Activated naive CD8-positive, alpha-beta T cell treated with anti-CD3 and anti-CD28 coated beads for 36 hours (primary cell): ENCODE measurements around the gene ASXL2. TPM values are rescaled to one million over a fixed set of nuclear protein-coding genes. Genes with fewer than 3 reads are reported as not detected.
"Not testable (repeated sequence)": the region's sequence is repeated elsewhere in the genome, so short reads cannot be mapped to it uniquely, and the experiment has no call there.

Source experiments
- DNase-seq: peaks from one replicate; pipeline ENCODE4 v3.0.0; 2021
- H3K27ac Mint-ChIP-seq: one replicate; pipeline ENCODE4 v1.8.0; 2022; ENCODE audit warnings: mild to moderate bottlenecking, moderate library complexity, mixed read lengths
- H3K27me3 Mint-ChIP-seq: one replicate; pipeline ENCODE4 v1.8.0; 2022; ENCODE audit warnings: mild to moderate bottlenecking, mixed read lengths
- H3K36me3 Mint-ChIP-seq: one replicate; pipeline ENCODE4 v1.8.0; 2021; ENCODE audit warnings: mild to moderate bottlenecking, mixed read lengths
- H3K4me1 Mint-ChIP-seq: one replicate; pipeline ENCODE4 v1.8.0; 2021; ENCODE audit warnings: mixed read lengths
- H3K4me3 Mint-ChIP-seq: one replicate; pipeline ENCODE4 v1.8.0; 2022; ENCODE audit warnings: mild to moderate bottlenecking, moderate library complexity, mixed read lengths
- H3K9me3 Mint-ChIP-seq: one replicate; pipeline ENCODE4 v1.8.0; 2022; ENCODE audit warnings: mixed read lengths
- total RNA-seq, 2 experiments: library from RNA; stranded (reverse); gene quantifications; one replicate each; pipeline ENCODE4 v1.2.3, GENCODE V29; 2021

ASXL2 gene
- total RNA-seq, 2 experiments from 2014 or later = 36.2 to 39.6 TPM

GRCh38 chr2:25856377-25856776 lies 21.9 kb downstream of the ASXL2 start:
- Mint-ChIP-seq H3K27me3 (no peaks in the 10 kb centered on the region), H3K27ac (no peak overlapping the region), H3K4me3 (no peak overlapping the region), H3K4me1 (peaks cover 32% of the 10 kb centered on the region), H3K9me3 (no peaks in the 10 kb centered on the region), H3K36me3 (peaks cover 4% of the 10 kb centered on the region)
- no peak for DNase-seq

DNA sequence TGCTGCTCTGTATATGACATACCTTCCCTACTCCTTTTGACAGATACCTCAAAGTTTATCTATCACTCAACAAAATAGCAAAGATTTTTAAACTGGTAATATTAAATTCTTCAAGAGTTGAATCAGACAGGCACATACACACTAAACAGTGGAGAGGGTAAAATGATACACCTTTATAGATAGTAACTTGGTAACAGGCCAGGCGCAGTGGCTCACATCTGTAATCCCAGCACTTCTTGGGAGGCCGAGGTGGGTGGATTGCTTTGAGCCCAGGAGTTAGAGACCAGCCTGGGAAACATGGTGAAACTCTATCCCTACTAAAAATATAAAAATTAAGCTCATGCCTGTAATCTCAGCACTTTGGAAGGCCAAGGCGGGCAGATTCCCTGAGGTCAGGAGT lies 23.2 kb downstream of the ASXL2 start:
- Mint-ChIP-seq H3K4me1 (peaks cover 36% of the 10 kb centered on the region), H3K27me3 (no peaks in the 10 kb centered on the region)

GRCh38 chr2:25854613-25855012 lies 23.7 kb downstream of the ASXL2 start:
- DNase-seq = no peak
- no peaks in the 10 kb centered on the region for H3K9me3 Mint-ChIP-seq
- H3K27me3 Mint-ChIP-seq = no peaks in the 10 kb centered on the region
- H3K4me3 Mint-ChIP-seq = no peak overlapping the region
- no peak overlapping the region for H3K27ac Mint-ChIP-seq
- peaks cover 4% of the 10 kb centered on the region for H3K36me3 Mint-ChIP-seq
- H3K4me1 Mint-ChIP-seq = peaks cover 35% of the 10 kb centered on the region

More for the DNA sequence above, 23.2 kb downstream of the ASXL2 start:
- no peak overlapping the region for H3K4me3 Mint-ChIP-seq
- H3K27ac Mint-ChIP-seq = no peak overlapping the region
- DNase-seq = no peak
- H3K36me3 Mint-ChIP-seq = peaks cover 4% of the 10 kb centered on the region
- no peaks in the 10 kb centered on the region for H3K9me3 Mint-ChIP-seq

- Mint-ChIP-seq H3K4me1 (peaks cover 32% of the 10 kb centered on the region), H3K27me3 (no peaks in the 10 kb centered on the region), H3K4me3 (no peak overlapping the region), H3K36me3 (peaks cover 4% of the 10 kb centered on the region), H3K27ac (peak overlapping the region; percentile 45), H3K9me3 (no peaks in the 10 kb centered on the region)
- no peak for DNase-seq
Measured at GRCh38 chr2:25853038-25853638, 25.1 kb downstream of the ASXL2 start.

- peak; percentile 17 for DNase-seq
- Mint-ChIP-seq H3K9me3 (no peaks in the 10 kb centered on the region), H3K27me3 (no peaks in the 10 kb centered on the region), H3K36me3 (peaks cover 7% of the 10 kb centered on the region), H3K27ac (peak overlapping the region; percentile 89), H3K4me1 (peaks cover 33% of the 10 kb centered on the region), H3K4me3 (peak overlapping the region; percentile 71)
Measured at GRCh38 chr2:25851740-25852503, 26.4 kb downstream of the ASXL2 start.

DNA sequence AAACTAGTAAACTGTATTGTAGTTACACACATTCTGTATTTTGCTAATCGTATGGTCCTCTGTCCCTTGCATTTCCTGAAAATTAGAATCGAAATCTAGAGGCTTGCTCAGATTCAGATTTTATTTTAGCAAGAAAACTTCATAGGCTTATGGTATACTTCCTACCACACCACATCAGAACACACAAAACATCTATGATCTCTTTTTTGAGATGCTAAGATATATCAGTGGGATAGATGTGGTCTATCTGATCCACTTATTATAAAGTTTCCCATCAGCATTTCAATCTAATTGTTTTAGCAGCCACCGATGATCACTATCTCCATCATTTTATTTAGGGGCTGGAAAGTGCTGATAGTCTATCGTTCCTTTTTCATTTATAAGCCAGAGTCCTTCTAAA lies 27.9 kb downstream of the ASXL2 start:
- not testable (repeated sequence) for H3K36me3 Mint-ChIP-seq, H3K9me3 Mint-ChIP-seq, H3K27me3 Mint-ChIP-seq, DNase-seq
- Mint-ChIP-seq H3K27ac (peak overlapping the region; percentile 76), H3K4me3 (peak overlapping the region; percentile 22), H3K4me1 (peaks cover 33% of the 10 kb centered on the region)

DNA sequence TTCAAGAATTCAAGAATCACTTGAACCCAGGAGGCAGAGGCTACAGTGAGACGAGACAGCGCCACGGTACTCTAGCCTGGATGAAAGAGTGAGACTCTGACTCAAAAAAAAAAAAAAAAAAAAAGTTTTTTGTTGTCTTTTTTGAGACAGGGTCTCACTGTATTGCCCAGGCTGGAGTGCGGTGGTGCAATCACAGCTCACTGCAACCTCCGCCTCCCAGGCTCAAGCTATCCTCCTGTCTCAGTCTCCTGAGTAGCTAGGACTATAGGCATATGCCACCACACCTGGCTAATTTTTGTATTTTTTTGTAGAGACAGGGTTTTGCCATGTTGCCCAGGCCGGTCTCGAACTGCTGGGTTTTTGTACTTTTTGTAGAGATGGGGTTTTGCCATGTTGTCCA lies 28.9 kb downstream of the ASXL2 start:
- not testable (repeated sequence) for H3K27ac Mint-ChIP-seq, H3K27me3 Mint-ChIP-seq, H3K36me3 Mint-ChIP-seq, H3K4me3 Mint-ChIP-seq, DNase-seq, H3K9me3 Mint-ChIP-seq
- peaks cover 33% of the 10 kb centered on the region for H3K4me1 Mint-ChIP-seq

GRCh38 chr2:25845843-25846505 lies 32.3 kb downstream of the ASXL2 start:
- no peak overlapping the region for H3K4me3 Mint-ChIP-seq

DNA sequence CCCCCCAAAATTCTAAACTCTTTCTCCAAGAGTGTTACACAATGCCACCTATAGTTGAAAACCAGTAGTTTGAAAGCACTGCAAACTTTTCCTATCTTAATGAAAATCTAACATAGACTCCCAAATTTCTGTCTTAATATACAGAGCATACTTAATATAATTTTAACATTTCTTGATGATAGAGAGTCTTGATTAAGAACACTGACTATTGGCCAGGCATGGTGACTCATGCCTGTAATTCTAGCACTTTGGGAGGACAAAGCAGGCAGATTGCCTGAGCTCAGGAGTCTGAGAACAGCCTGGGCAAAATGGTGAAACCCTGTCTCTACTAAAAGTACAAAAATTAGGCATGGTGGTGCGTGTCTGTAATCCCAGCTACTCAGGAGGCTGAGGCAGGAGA lies 34.2 kb downstream of the ASXL2 start:
- no peaks in the 10 kb centered on the region for H3K9me3 Mint-ChIP-seq
- H3K4me1 Mint-ChIP-seq = peaks cover 3% of the 10 kb centered on the region
- H3K36me3 Mint-ChIP-seq = peaks cover 9% of the 10 kb centered on the region
- DNase-seq = no peak
- H3K27me3 Mint-ChIP-seq = no peaks in the 10 kb centered on the region
- H3K27ac Mint-ChIP-seq = no peak overlapping the region
- H3K4me3 Mint-ChIP-seq = no peak overlapping the region

More at GRCh38 chr2:25845843-25846505, 32.3 kb downstream of the ASXL2 start:
- no peak for DNase-seq
- Mint-ChIP-seq H3K4me1 (peaks cover 11% of the 10 kb centered on the region), H3K27me3 (no peaks in the 10 kb centered on the region), H3K9me3 (no peaks in the 10 kb centered on the region), H3K36me3 (peaks cover 9% of the 10 kb centered on the region), H3K27ac (no peak overlapping the region)

DNA sequence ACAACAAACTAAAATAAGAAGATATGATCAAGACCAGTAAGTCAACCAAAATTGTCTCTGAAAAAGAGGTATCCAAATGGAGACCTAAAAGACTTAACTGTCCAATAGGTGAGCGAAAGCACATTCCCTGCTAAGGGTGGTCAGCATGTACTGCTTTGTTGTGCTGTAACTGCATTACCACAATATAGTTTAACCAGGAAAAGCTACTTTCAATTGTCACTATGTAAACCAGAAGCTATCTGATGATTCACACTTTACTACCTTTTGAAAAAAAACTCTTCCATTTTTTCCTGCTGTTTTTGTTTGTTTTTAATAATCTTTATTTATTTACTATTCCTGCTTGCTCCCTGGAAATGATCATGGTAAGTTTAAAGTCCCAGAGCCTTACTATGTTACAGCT lies 36.1 kb downstream of the ASXL2 start:
- H3K4me3 Mint-ChIP-seq = no peak overlapping the region
- no peak overlapping the region for H3K27ac Mint-ChIP-seq
- H3K36me3 Mint-ChIP-seq = peaks cover 7% of the 10 kb centered on the region
- H3K27me3 Mint-ChIP-seq = no peaks in the 10 kb centered on the region
- no peaks in the 10 kb centered on the region for H3K9me3 Mint-ChIP-seq
- DNase-seq = no peak
- H3K4me1 Mint-ChIP-seq = peaks cover 10% of the 10 kb centered on the region

GRCh38 chr2:25838152-25838756 lies 40.0 kb downstream of the ASXL2 start:
- peaks cover 19% of the 10 kb centered on the region for H3K4me1 Mint-ChIP-seq
- H3K27ac Mint-ChIP-seq = no peak overlapping the region
- no peak for DNase-seq

DNA sequence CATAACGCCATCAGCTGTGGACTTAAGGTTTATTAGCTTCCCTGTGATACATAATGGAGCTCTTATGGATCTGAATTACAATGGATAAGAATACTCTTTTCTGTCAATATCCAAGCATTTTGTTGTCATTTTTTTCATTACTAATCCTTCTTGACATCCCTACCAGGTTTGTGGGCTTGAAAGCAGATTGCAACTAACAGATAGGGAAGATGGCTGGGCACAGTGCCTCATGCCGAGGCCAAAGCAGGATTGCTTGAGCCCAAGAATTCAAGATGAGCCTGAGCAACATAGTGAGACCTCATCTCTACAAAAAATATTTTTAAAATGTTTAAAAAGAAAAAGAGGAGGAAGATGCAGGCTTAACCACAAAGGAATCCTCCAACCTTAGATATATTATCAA lies 42.4 kb downstream of the ASXL2 start:
- H3K36me3 Mint-ChIP-seq = peaks cover 39% of the 10 kb centered on the region
- no peak for DNase-seq
- H3K4me3 Mint-ChIP-seq = no peak overlapping the region
- no peaks in the 10 kb centered on the region for H3K27me3 Mint-ChIP-seq
- H3K9me3 Mint-ChIP-seq = peaks cover 11% of the 10 kb centered on the region
- H3K27ac Mint-ChIP-seq = no peak overlapping the region
- H3K4me1 Mint-ChIP-seq = peaks cover 39% of the 10 kb centered on the region

More at GRCh38 chr2:25838152-25838756, 40.0 kb downstream of the ASXL2 start:
- H3K4me3 Mint-ChIP-seq = no peak overlapping the region
- peaks cover 2% of the 10 kb centered on the region for H3K9me3 Mint-ChIP-seq
- H3K27me3 Mint-ChIP-seq = no peaks in the 10 kb centered on the region
- peaks cover 25% of the 10 kb centered on the region for H3K36me3 Mint-ChIP-seq

DNA sequence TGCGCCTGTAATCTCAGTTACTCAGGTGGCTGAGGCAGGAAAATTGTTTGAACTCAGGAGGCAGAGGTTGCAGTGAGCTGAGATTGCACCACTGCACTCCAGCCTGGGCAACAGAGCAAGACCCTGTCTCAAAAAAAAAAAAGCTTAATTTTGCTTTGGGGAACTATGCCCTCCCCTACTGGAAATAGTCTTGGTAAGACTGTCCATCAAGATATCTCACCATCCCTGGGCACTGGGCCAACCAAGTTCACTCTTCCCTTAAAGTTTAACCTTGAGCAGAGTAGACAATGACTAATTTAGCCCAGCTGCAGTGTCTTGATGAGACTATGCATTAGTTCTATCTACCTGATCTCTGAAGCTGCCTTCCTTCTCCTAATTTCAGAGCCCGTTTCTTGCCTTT lies 44.7 kb downstream of the ASXL2 start:
- no peak for DNase-seq
- peaks cover 56% of the 10 kb centered on the region for H3K36me3 Mint-ChIP-seq

DNA sequence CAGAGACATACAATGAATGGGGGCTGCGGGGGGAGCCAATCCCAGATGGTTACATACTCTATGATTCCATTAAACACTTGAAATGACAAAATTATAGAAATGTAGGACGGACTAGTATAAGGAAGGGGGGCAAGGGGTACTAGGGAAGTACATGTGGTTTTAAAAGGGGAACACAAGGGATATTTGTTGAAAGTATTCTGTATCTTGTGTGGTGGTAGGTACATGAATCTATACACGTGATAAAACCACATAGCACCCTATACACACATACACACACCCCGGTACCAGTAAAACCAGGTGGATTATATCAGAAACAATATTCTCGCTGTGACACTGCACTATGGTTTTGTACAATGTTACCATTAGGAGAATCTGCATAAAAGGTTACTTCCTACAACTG lies 45.4 kb downstream of the ASXL2 start:
- Mint-ChIP-seq H3K27ac (peak overlapping the region; percentile 96), H3K4me3 (no peak overlapping the region), H3K27me3 (no peaks in the 10 kb centered on the region), H3K36me3 (peaks cover 56% of the 10 kb centered on the region), H3K9me3 (peaks cover 15% of the 10 kb centered on the region), H3K4me1 (peaks cover 47% of the 10 kb centered on the region)
- no peak for DNase-seq

More for the DNA sequence above, 44.7 kb downstream of the ASXL2 start:
- no peaks in the 10 kb centered on the region for H3K27me3 Mint-ChIP-seq
- H3K4me1 Mint-ChIP-seq = peaks cover 51% of the 10 kb centered on the region
- H3K27ac Mint-ChIP-seq = peak overlapping the region; percentile 96
- H3K9me3 Mint-ChIP-seq = peaks cover 15% of the 10 kb centered on the region
- H3K4me3 Mint-ChIP-seq = no peak overlapping the region
